GM04504 (cell line): Measurements from ENCODE around the gene SPACA9.
A peak's percentile ranks its signal among the peaks of the same experiment; 100 is the strongest.

Source experiments
- DNase-seq: peaks from one replicate; pipeline ENCODE4 v3.0.0-alpha.2; 2012; ENCODE audit warnings: low read depth

Gene SPACA9

GRCh38 chr9:132894862-132895835 lies 16.5 kb downstream of the SPACA9 start:
- no peak for DNase-seq

GRCh38 chr9:132896264-132896663 lies 17.6 kb downstream of the SPACA9 start:
- DNase-seq, result no peak

- DNase-seq, result no peak
These were observed 18.2 kb downstream of the SPACA9 start for GRCh38 chr9:132896906-132897305.

- DNase-seq, result no peak
These were observed 19.4 kb downstream of the SPACA9 start for GRCh38 chr9:132898051-132898450.

GRCh38 chr9:132901858-132902831 lies 23.4 kb downstream of the SPACA9 start:
- peak; percentile 69 for DNase-seq

- DNase-seq, result no peak
These were observed 25.1 kb downstream of the SPACA9 start for GRCh38 chr9:132903574-132904492.

- DNase-seq, result no peak
These were observed 27.0 kb downstream of the SPACA9 start for GRCh38 chr9:132905726-132906125.

- DNase-seq, result no peak
These were observed 29.9 kb downstream of the SPACA9 start for GRCh38 chr9:132908635-132909034.

GRCh38 chr9:132909311-132909710 lies 30.6 kb downstream of the SPACA9 start:
- no peak for DNase-seq

- no peak for DNase-seq
These were observed 31.7 kb downstream of the SPACA9 start for GRCh38 chr9:132910376-132910775.

GRCh38 chr9:132912131-132912530 lies 33.4 kb downstream of the SPACA9 start:
- DNase-seq, result no peak

- DNase-seq, result no peak
These were observed 36.2 kb downstream of the SPACA9 start for GRCh38 chr9:132914924-132915323.

GRCh38 chr9:132919614-132920268 lies 41.0 kb downstream of the SPACA9 start:
- no peak for DNase-seq

GRCh38 chr9:132923346-132923902 lies 44.7 kb downstream of the SPACA9 start:
- DNase-seq, result no peak

- no peak for DNase-seq
These were observed 49.0 kb downstream of the SPACA9 start for GRCh38 chr9:132927704-132928103.

GRCh38 chr9:132931178-132931735 lies 52.6 kb downstream of the SPACA9 start:
- DNase-seq, result no peak

GRCh38 chr9:132935026-132935425 lies 56.3 kb downstream of the SPACA9 start:
- no peak for DNase-seq

GRCh38 chr9:132937463-132937901 lies 58.8 kb downstream of the SPACA9 start:
- DNase-seq, result no peak

- DNase-seq, result no peak
These were observed 60.5 kb downstream of the SPACA9 start for GRCh38 chr9:132939169-132939568.
